LNCAP (cell line): Measurements from ENCODE around the gene NUDT1.

Experiments used
- TF ChIP-seq, protein P1 (sequence below): fragments of 450-650 bp; IDR thresholded peaks from 2 replicates; pipeline ENCODE4 v1.5.1; 2017; ENCODE audit warnings: mild to moderate bottlenecking

The NUDT1 gene

DNA sequence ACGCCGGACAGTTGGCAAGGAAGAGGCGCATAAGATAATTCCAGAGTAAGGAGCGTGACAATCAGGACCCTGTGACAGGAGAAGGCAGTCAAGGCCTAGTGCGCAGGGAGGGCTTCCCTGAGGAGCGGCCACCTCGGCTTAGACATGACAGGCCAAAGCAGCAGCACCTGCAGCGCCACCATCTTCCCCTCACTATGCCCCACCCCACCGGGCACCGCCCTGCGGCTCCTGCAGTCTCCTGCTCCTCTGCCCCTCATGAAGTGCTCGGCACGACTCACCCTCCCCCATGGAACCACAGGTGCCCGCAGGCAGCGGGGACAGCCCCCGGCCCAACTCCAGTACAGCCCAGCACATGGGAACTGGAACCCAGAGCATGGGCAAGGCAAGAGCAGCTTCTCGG, 21.1 kb upstream of the NUDT1 start:
- TF ChIP-seq, protein P1, sequence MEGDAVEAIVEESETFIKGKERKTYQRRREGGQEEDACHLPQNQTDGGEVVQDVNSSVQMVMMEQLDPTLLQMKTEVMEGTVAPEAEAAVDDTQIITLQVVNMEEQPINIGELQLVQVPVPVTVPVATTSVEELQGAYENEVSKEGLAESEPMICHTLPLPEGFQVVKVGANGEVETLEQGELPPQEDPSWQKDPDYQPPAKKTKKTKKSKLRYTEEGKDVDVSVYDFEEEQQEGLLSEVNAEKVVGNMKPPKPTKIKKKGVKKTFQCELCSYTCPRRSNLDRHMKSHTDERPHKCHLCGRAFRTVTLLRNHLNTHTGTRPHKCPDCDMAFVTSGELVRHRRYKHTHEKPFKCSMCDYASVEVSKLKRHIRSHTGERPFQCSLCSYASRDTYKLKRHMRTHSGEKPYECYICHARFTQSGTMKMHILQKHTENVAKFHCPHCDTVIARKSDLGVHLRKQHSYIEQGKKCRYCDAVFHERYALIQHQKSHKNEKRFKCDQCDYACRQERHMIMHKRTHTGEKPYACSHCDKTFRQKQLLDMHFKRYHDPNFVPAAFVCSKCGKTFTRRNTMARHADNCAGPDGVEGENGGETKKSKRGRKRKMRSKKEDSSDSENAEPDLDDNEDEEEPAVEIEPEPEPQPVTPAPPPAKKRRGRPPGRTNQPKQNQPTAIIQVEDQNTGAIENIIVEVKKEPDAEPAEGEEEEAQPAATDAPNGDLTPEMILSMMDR = no peak

DNA sequence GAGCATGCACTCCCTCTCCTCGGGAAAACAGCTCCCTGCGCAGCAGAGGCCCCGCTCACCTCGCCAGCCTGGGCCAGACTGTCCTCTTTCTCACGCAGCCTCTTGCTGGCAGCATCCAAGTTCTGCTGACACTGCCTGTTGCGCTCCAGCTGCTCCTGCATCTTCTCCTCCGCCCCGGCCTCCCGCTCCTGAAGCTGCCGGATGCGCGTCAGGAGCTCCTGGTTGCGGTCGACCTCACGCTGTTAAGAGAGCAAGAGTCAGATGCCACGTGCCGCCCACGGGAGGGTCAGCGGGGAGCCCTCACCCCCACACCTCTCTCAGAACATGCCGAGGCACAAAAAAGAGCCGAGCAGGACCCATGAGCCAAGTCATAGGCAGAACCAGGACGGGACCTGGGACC, 19.5 kb upstream of the NUDT1 start:
- TF ChIP-seq, protein P1 = no peak

DNA sequence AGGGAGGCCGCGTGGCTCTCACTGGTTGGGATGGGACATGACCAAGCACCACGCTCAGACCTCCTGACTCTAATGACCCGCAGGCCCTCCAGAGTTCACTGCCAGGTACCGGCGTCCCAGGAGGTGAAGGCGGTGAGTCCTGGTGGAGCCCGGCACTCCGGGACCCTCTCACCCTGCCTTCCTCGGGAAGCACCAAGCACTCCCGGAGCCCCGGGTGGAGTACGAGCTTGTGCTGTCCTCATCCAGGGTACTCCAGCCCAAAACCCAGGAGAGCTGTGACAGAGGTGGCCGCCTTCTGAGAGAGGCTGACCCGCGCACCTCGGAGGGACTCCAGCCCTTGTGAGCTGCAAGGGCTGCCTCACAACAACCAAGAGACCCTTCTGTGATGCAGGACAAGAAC, 18.7 kb upstream of the NUDT1 start:
- TF ChIP-seq, protein P1 = no peak

DNA sequence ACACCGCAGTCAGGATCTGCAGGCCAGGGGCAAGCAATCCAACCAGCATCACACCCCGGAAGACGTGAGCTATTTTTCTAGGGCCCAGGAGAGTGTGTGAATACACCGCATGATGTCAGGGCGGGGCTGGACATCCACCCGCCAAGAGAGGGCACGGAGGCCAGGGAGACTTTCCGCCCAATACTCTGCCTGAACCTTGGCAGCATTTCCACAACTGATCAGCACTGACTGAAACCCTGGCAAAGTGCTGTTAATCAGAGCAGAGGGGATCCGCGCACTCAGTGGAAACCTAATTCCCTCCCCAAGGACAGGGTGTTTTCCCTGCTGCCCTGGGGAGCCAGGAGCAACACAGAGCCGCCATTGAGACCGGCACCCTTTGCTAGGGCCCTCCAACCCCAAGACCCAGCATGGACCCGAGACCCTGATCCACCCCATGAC, 17.5 kb upstream of the NUDT1 start:
- TF ChIP-seq, protein P1 = no peak

DNA sequence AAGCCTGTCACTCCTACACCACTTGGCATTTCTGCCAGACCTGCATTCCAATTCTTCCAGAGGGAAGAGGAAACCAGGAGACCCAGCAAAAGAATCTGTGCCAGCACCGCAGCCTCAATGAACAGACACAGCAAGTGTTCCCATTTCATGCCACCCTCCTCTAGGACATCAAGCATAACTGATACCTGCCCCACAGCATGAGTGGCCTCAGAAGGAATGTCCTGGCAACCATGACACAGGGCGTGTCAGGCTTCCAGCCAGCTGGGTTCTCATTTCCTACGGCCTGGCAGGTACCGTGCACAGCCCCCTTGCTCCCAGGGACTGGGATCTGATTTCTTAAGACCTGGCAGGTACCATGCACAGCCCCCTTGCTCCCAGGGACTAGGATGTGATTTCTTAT, 17.1 kb upstream of the NUDT1 start:
- TF ChIP-seq, protein P1 = no peak

DNA sequence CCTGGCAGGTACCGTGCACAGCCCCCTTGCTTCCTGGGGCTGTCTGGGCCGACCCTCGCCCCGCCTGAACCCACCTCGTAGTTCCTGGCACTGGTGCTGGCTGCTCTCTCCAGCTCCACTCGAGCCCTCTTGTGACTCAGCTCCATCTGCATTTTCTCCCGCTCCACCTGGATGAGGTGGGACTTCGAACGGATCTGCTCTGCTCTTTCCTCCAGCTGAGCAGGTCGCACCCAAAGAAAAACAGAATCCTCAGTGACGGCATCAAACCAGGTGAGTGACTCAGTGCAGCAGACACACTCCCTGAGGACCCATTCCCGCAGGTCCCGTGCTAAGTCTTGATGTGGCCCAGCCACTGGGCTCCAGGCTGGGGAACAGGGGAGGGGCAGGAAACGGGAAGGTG, 16.7 kb upstream of the NUDT1 start:
- TF ChIP-seq, protein P1 = no peak

DNA sequence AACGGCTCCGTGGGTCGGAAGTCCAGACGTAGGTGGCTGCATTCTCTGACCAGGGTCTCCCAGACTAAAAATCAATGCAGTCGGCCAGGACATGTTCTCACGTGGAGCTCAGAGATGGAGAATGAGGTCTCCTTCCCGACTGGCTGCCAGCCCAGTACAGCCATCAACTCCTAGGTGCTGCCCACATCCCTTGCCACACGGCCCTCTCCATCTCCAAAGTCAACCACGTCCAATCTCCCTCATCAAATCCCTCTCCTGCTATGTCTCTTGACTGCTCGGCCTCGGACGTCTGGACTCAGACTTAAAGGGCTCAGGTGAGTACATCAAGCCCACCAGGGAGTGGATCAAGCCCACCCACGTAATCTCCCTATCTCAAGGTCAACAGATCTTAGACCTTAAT, 16.2 kb upstream of the NUDT1 start:
- TF ChIP-seq, protein P1 = no peak

DNA sequence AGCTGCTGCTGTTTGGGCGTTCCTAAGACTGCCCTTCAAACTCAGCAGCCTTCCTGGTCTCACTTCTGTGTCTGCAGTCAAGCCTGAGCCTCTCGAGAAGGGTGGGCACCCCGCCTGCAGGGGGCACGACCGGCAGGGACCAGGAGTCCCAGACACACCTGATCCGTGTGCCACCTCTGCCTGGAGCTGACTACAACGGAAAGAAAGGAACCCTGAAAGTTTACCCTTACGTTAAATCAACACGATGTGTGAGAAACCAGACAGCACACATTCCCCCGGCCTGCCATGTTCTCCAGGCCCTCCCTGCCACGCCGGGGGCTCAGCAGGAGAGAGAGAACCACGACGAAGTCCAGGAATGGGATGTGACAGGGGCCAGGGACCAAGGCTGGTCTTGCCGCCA, 14.3 kb upstream of the NUDT1 start:
- TF ChIP-seq, protein P1 = no peak
